Measurements from ENCODE around the gene LRRC37A.
"Not testable (repeated sequence)": the region's sequence is repeated elsewhere in the genome, so short reads cannot be mapped to it uniquely, and the experiment has no call there.

The LRRC37A gene

DNA sequence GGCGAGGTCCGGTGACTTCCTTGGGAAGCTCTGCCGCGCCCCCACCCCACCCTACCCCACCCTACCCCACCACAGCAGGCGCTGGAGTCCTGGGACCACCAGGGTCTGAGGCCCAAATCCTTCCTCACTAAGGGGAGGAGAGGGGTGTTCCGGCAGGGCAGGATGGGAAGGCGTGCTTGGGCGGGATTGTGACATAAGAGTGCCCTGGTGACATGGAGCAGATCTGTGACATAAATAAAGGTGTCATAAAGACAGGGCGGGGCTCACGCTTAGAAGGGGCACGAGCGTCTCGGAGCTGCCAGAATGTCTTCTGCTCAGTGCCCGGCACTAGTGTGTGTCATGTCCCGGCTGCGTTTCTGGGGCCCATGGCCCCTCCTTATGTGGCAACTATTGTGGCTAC, at the start of gene LRRC37A:
LRRC37A (plus strand) TSS at position 301 of the 400 bp plus-strand sequence; CDS start at position 304, 3 bp downstream.
- H3K4me3 ChIP-seq (ENCODE audit: low read length); H3K27me3 ChIP-seq (ENCODE audit: control insufficient read depth, insufficient read depth, low read length); H3K27ac ChIP-seq (ENCODE audit: low read length); H3K9me3 ChIP-seq (ENCODE audit: control insufficient read depth, insufficient read depth, low read length); DNase-seq (ENCODE audit: low read depth, low spot score); H3K4me1 ChIP-seq (ENCODE audit: control insufficient read depth, insufficient read depth, low read length); H3K36me3 ChIP-seq (ENCODE audit: control insufficient read depth, insufficient read depth, low read length): not testable (repeated sequence)
- no CpG with 5 or more reads among the region's 16 CpGs for WGBS (ENCODE audit: insufficient coverage, insufficient read length)

DNA sequence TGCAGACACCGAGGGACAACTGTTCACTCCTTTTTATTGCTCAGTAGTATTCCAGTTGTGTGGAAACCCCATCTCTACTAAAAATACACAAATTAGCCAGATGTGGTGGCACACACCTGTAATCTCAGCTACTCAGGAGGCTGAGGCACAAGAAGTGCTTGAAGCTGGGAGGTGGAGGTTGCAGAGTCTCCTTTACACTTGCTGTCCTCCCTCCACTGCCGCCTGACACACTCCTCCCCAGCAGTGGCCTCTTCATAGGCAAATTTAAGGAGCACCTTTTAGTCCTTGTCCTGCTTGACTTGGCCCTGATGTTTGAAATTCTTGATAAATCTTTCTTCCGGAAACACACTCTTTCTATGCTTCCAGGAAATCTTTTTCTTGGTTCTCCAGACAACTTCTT, 45.8 kb upstream of the LRRC37A start:
- DNase-seq (ENCODE audit: low read depth, low spot score); H3K4me3 ChIP-seq (ENCODE audit: low read length); H3K27me3 ChIP-seq (ENCODE audit: control insufficient read depth, insufficient read depth, low read length); H3K36me3 ChIP-seq (ENCODE audit: control insufficient read depth, insufficient read depth, low read length); H3K4me1 ChIP-seq (ENCODE audit: control insufficient read depth, insufficient read depth, low read length); H3K9me3 ChIP-seq (ENCODE audit: control insufficient read depth, insufficient read depth, low read length); H3K27ac ChIP-seq (ENCODE audit: low read length): not testable (repeated sequence)
- WGBS (ENCODE audit: insufficient coverage, insufficient read length), result no CpG with 5 or more reads among the region's 3 CpGs

DNA sequence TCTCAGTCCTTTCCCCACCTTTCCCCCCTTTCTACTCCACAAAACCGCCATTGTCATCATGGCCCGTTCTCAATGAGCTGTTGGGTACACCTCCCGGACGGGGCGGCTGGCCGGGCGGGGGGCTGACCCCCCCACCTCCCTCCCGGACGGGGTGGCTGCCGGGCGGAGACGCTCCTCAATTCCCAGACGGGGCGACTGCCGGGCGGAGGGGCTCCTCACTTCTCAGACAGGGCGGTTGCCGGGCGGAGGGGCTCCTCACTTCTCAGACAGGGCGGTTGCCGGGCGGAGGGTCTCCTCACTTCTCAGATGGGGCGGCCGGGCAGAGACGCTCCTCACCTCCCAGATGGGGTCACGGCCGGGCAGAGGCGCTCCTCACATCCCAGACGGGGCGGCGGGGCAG, 42.1 kb upstream of the LRRC37A start:
- H3K4me3 ChIP-seq (ENCODE audit: low read length); H3K27me3 ChIP-seq (ENCODE audit: control insufficient read depth, insufficient read depth, low read length); DNase-seq (ENCODE audit: low read depth, low spot score); H3K4me1 ChIP-seq (ENCODE audit: control insufficient read depth, insufficient read depth, low read length); H3K27ac ChIP-seq (ENCODE audit: low read length); H3K36me3 ChIP-seq (ENCODE audit: control insufficient read depth, insufficient read depth, low read length); H3K9me3 ChIP-seq (ENCODE audit: control insufficient read depth, insufficient read depth, low read length): not testable (repeated sequence)
- WGBS (ENCODE audit: insufficient coverage, insufficient read length), result no CpG with 5 or more reads among the region's 31 CpGs

DNA sequence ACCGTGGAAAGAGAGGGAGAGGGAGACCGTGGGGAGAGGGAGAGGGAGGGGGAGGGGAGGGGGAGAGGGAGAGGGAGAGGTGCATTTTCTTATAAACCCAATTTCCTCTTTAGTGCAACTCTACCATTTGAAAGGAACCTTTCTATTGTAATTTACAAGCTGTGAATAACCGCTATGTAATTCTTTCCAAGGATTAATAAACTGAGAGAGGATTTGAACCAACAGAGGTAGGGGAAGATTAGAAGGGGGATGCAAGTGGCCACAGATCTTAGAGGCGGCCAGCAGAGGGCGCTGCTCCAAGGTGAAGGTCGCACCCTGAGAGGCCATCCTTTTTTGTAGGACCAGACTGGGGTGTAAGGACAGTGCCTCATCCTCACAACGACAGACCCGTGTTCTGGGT, 41.2 kb upstream of the LRRC37A start:
- H3K4me1 ChIP-seq (ENCODE audit: control insufficient read depth, insufficient read depth, low read length); H3K36me3 ChIP-seq (ENCODE audit: control insufficient read depth, insufficient read depth, low read length); DNase-seq (ENCODE audit: low read depth, low spot score); H3K9me3 ChIP-seq (ENCODE audit: control insufficient read depth, insufficient read depth, low read length); H3K27ac ChIP-seq (ENCODE audit: low read length); H3K27me3 ChIP-seq (ENCODE audit: control insufficient read depth, insufficient read depth, low read length); H3K4me3 ChIP-seq (ENCODE audit: low read length): not testable (repeated sequence)
- WGBS (ENCODE audit: insufficient coverage, insufficient read length), result no CpG with 5 or more reads among the region's 8 CpGs

DNA sequence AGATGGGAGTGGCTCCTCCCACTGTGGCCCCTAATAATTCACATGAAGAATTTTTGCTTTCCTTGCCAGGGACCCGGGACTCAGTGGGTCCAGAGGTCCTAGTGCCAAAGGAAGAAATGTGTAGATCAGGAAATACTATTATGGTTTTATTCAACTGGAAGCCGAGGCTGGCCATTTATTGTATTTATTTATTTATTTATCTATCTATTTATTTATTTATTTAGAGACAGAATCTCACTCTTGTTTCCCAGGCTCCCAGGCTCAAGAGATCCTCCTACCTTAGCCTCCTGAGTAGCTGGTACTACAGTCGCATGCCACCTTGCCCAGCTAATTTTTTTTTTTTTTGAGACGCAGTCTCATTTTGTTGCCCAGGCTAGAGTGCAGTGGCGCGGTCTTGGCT, 40.7 kb upstream of the LRRC37A start:
- not testable (repeated sequence) for H3K36me3 ChIP-seq (ENCODE audit: control insufficient read depth, insufficient read depth, low read length); H3K27ac ChIP-seq (ENCODE audit: low read length); H3K9me3 ChIP-seq (ENCODE audit: control insufficient read depth, insufficient read depth, low read length); H3K4me3 ChIP-seq (ENCODE audit: low read length); H3K27me3 ChIP-seq (ENCODE audit: control insufficient read depth, insufficient read depth, low read length); H3K4me1 ChIP-seq (ENCODE audit: control insufficient read depth, insufficient read depth, low read length); DNase-seq (ENCODE audit: low read depth, low spot score)
- WGBS (ENCODE audit: insufficient coverage, insufficient read length), result no CpG with 5 or more reads among the region's 6 CpGs

DNA sequence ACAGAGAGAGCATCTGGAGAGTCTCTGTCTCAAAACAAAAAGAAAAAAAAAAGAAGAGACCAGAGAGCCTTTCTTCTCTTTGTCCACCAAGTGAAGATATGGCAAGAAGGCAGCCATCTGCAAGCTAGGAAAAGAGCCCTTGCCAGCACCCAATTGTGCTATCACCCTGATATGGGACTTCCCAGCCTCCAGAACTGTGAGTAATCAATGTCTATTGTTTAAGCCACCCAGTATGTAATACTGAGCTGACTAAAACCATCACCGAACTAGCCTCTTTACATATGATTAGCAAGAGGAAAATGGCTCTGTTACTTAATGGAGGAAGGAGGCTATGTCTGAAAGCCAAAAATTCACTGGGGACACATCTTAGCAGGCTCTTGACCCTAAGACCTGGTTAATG, 38.6 kb upstream of the LRRC37A start:
- not testable (repeated sequence) for H3K27me3 ChIP-seq (ENCODE audit: control insufficient read depth, insufficient read depth, low read length); H3K4me1 ChIP-seq (ENCODE audit: control insufficient read depth, insufficient read depth, low read length); H3K36me3 ChIP-seq (ENCODE audit: control insufficient read depth, insufficient read depth, low read length); H3K9me3 ChIP-seq (ENCODE audit: control insufficient read depth, insufficient read depth, low read length); H3K27ac ChIP-seq (ENCODE audit: low read length); DNase-seq (ENCODE audit: low read depth, low spot score); H3K4me3 ChIP-seq (ENCODE audit: low read length)
- no CpG with 5 or more reads among the region's 1 CpG for WGBS (ENCODE audit: insufficient coverage, insufficient read length)

DNA sequence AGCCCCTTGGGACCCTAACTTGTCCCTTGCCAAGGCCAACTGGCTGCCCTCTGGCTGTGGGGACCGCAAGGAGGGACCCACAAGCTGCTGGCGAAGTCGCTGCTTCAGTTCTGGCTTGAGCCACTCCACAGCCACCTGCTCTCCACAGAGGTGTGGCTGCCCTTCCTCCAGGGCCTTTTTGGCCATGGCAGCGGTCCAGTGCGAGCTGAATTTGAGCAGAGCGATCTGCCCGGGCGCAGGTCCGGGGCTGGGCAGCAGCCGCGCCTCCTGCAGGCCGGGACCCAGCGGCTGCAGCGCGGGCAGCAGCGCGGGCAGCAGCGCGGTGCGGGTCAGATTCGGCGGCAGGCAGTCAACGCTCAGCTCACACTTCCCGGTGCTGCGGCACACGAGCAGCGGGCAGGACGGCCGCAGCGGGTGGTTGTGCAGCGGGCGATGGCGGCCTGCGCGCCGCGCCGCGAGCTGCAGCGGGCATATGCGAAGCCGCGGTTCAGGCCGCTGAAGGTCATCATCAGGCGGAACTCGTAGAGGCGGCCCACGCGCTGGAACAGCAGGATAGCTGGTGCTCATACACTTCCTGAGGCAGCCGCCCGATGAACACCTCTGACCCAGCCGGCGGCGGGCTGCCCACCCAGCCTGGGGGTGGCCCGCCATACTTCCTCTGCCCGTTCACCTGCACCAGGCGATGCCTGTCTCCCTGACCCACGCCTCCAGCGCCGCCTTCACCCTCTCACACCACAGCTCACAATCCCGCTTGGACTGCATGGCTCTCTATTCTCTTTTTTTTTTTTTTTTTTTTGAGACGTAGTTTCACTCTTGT, 34.9 kb upstream of the LRRC37A start:
- not testable (repeated sequence) for H3K27me3 ChIP-seq (ENCODE audit: control insufficient read depth, insufficient read depth, low read length); H3K9me3 ChIP-seq (ENCODE audit: control insufficient read depth, insufficient read depth, low read length); H3K4me1 ChIP-seq (ENCODE audit: control insufficient read depth, insufficient read depth, low read length); H3K27ac ChIP-seq (ENCODE audit: low read length); DNase-seq (ENCODE audit: low read depth, low spot score); H3K36me3 ChIP-seq (ENCODE audit: control insufficient read depth, insufficient read depth, low read length)
- WGBS (ENCODE audit: insufficient coverage, insufficient read length), result no CpG with 5 or more reads among the region's 62 CpGs
- peak overlapping the region; percentile 11; the same call in 1 of the 2 replicates for H3K4me3 ChIP-seq (ENCODE audit: low read length)

DNA sequence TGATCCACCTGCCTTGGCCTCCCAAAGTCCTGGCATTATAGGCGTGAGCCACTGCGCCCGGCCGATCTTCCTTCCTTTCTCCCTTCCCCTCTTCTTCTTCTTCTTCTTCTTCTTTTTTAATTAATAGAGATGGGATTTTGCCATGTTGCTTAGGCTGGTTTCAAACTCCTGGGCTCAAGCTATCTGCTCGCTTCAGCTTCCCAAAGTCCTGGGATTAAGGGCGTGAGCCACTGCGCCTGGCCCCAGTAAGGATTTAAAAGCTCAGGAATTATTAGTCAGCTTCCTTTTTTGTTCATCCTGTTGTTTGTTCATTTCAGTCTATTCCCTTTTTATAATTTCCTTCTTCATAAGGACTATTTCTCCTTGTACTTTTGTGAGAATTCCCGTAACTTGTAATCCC, 32.7 kb upstream of the LRRC37A start:
- Histone ChIP-seq H3K27ac (ENCODE audit: low read length) (no peak overlapping the region), H3K27me3 (ENCODE audit: control insufficient read depth, insufficient read depth, low read length) (no peaks in the 10 kb centered on the region; the same call in 1 of the 2 replicates), H3K4me1 (ENCODE audit: control insufficient read depth, insufficient read depth, low read length) (no peaks in the 10 kb centered on the region), H3K4me3 (ENCODE audit: low read length) (no peak overlapping the region), H3K9me3 (ENCODE audit: control insufficient read depth, insufficient read depth, low read length) (no peaks in the 10 kb centered on the region), H3K36me3 (ENCODE audit: control insufficient read depth, insufficient read depth, low read length) (no peaks in the 10 kb centered on the region)
- WGBS (ENCODE audit: insufficient coverage, insufficient read length), result no CpG with 5 or more reads among the region's 8 CpGs
- no peak for DNase-seq (ENCODE audit: low read depth, low spot score)

DNA sequence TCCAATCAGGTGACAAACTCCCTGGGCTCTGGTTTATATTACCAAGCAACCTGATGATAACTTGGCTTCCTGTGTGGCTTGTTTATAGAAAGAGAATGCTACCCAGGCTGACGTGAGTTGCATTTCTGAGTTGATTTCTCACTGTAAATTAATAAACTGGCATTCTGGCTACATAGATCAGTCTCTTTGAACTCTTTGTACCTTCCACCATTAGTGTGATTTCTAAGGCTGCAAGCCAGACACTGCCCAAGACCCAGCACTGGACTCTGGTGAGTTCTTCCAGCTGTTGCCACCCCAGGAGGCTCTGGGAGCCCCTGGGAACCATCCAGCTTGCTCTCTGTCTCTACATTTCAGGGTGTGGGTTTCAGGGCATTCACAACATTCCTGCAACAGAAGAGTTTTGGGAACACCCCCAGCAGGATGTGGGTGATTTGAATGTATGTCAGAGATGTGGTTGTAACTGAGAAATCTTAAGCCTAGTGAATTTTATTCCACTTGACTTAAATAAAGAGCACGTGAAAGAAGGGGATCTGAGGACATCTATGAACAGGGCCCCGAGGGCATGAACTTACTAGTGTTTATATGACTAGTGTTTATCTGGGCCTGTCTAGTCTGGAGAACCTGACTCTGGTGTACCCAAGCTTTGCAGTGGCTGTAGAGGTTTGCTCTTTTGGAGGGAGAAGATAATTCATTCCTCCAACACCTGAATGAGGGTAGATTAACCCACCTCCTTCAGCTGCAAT, 30.3 kb upstream of the LRRC37A start:
- no CpG with 5 or more reads among the region's 3 CpGs for WGBS (ENCODE audit: insufficient coverage, insufficient read length)
- no peaks in the 10 kb centered on the region for H3K9me3 ChIP-seq (ENCODE audit: control insufficient read depth, insufficient read depth, low read length)
- no peak overlapping the region for H3K27ac ChIP-seq (ENCODE audit: low read length)
- H3K36me3 ChIP-seq (ENCODE audit: control insufficient read depth, insufficient read depth, low read length), result no peaks in the 10 kb centered on the region
- no peak for DNase-seq (ENCODE audit: low read depth, low spot score)
- H3K4me3 ChIP-seq (ENCODE audit: low read length), result no peak overlapping the region
- no peaks in the 10 kb centered on the region for H3K4me1 ChIP-seq (ENCODE audit: control insufficient read depth, insufficient read depth, low read length)
- H3K27me3 ChIP-seq (ENCODE audit: control insufficient read depth, insufficient read depth, low read length), result peaks cover 6% of the 10 kb centered on the region; the same call in 1 of the 2 replicates

DNA sequence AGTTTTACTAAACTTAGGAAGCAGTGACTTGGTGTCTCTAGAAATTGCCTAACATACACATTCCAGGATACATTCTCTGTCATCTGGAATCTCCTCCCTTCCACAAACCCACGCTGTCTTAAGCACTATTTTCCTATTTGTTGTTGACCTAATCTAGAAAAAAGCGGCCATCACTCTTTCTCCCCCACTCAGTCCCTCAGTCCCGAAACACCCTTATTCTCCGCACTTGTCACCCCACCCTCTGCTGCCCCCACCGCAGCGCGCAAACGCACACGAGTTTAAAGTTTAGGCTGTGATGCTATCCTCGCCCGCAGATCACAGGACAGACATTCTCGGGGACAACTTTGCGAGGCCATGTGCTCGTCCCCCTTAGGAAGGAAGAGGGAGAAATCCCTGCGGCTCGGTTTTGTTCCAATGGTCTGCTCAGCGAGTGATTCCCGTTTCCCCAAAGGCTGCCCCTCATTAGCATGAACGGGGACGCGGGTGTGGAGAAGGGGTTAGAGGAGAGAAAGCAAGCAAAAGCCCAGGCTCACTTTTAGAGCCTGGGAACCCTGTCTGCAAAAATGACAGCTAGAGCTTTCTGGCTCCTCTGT, 28.8 kb upstream of the LRRC37A start:
- peak overlapping the region; percentile 36; the same call in 1 of the 2 replicates for H3K4me3 ChIP-seq (ENCODE audit: low read length)
- H3K9me3 ChIP-seq (ENCODE audit: control insufficient read depth, insufficient read depth, low read length); DNase-seq (ENCODE audit: low read depth, low spot score); H3K27ac ChIP-seq (ENCODE audit: low read length); H3K27me3 ChIP-seq (ENCODE audit: control insufficient read depth, insufficient read depth, low read length); H3K4me1 ChIP-seq (ENCODE audit: control insufficient read depth, insufficient read depth, low read length); H3K36me3 ChIP-seq (ENCODE audit: control insufficient read depth, insufficient read depth, low read length): not testable (repeated sequence)
- WGBS (ENCODE audit: insufficient coverage, insufficient read length), result no CpG with 5 or more reads among the region's 21 CpGs
